ENCODE data around the gene FBLN1. TPM values are rescaled to one million over a fixed set of nuclear protein-coding genes. Genes with fewer than 3 reads are reported as not detected.

The FBLN1 gene
- total RNA-seq, 1 donor from 2014 or later: not detected

DNA sequence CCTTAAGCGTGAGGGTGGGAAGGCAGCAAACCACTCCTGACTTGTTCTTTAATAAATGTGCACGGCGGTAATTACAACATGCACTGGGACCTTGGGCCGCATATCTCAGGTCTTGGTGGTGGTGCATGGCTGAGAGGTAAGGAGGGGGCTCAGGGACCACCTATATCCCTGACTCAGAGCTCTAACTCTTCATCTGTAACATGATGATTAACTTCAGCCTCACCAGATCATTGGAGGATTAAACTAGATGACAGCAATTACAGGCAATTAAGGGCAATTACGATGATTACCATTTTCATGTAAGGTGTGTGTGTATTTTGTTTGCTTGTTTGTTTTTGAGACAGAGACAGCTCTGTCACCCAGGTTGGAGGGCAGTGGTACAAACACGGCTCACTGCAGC, 45.0 kb downstream of the FBLN1 start:
- DNase-seq: no peak
- Mint-ChIP-seq H3K27ac (no peak overlapping the region), H3K36me3 (ENCODE audit: low read depth) (no peaks in the 10 kb centered on the region)

GRCh38 chr22:45548247-45548840, 45.7 kb downstream of the FBLN1 start:
- no peaks in the 10 kb centered on the region for H3K9me3 Mint-ChIP-seq
- no peaks in the 10 kb centered on the region for H3K4me1 Mint-ChIP-seq
- H3K27me3 Mint-ChIP-seq: no peaks in the 10 kb centered on the region
- H3K36me3 Mint-ChIP-seq (ENCODE audit: low read depth): no peaks in the 10 kb centered on the region
- no peak overlapping the region for H3K4me3 Mint-ChIP-seq
- DNase-seq: no peak
- H3K27ac Mint-ChIP-seq: no peak overlapping the region
- intact Hi-C loops (cut with micrococcal nuclease): no loop called here

More for the DNA sequence above, 45.0 kb downstream of the FBLN1 start:
- H3K4me1 Mint-ChIP-seq: no peaks in the 10 kb centered on the region
- intact Hi-C loops (cut with micrococcal nuclease): no loop called here
- no peaks in the 10 kb centered on the region for H3K9me3 Mint-ChIP-seq
- H3K27me3 Mint-ChIP-seq: no peaks in the 10 kb centered on the region
- no peak overlapping the region for H3K4me3 Mint-ChIP-seq

- no peaks in the 10 kb centered on the region for H3K27me3 Mint-ChIP-seq
- intact Hi-C loops (cut with micrococcal nuclease): no loop called here
- H3K27ac Mint-ChIP-seq: no peak overlapping the region
- no peaks in the 10 kb centered on the region for H3K9me3 Mint-ChIP-seq
- DNase-seq: no peak
- H3K4me3 Mint-ChIP-seq: no peak overlapping the region
- H3K4me1 Mint-ChIP-seq: no peaks in the 10 kb centered on the region
- H3K36me3 Mint-ChIP-seq (ENCODE audit: low read depth): no peaks in the 10 kb centered on the region
Observed at GRCh38 chr22:45548991-45549761, 46.5 kb downstream of the FBLN1 start.

DNA sequence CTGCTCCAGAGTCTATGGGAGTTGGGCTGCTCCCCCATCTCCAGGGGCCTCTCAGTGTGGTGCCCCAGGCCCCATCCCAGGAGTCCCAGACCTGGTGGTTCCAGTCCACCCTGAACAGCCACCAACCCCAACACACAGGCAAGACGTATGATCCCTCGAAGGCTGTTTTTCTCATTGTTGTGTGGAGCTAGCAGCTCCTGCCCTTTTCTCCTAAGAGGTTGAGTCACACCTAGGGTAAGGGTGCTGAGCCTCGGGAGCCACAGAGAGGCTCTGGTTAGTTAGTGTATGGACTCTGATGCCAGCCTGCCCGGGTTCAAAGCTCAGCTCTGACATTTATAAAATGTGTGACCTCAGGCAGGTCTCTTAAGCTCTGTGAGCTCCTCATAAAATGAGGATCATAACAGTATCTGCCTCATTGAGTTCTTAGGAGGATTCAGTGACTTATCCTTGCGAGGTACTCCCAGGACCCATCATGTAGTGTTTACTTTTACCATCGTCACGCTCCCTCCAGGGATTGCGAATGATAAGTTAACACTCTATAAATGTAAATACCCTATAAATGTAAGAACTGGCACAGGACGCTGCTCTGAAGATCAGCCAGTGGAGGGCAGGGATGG, 47.2 kb downstream of the FBLN1 start:
- intact Hi-C loops (cut with micrococcal nuclease): loop anchor here (5.0 to 10.0 kb wide), 2 partner anchors 105 to 278 kb away; no protein-coding TSS in a partner anchor
- DNase-seq: no peak
- Mint-ChIP-seq H3K4me3 (no peak overlapping the region), H3K27ac (no peak overlapping the region), H3K4me1 (no peaks in the 10 kb centered on the region), H3K9me3 (no peaks in the 10 kb centered on the region), H3K27me3 (no peaks in the 10 kb centered on the region), H3K36me3 (ENCODE audit: low read depth) (no peaks in the 10 kb centered on the region)

DNA sequence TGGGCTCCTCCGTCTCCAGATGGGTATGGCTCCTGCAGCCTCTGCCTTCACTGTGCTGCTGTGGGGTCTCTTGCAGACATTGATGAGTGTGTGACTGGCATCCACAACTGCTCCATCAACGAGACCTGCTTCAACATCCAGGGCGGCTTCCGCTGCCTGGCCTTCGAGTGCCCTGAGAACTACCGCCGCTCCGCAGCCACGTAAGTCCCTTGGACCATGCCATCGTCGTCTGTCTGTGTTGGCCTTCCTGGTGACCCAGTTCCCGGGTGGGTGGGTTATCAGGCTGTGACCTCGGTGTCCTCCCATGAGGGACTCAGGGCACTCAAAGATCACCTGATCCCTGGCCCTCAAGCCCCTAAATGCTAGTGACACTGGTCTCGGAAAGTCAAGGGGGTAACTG, 47.7 kb downstream of the FBLN1 start:
- Mint-ChIP-seq H3K4me1 (no peaks in the 10 kb centered on the region), H3K27me3 (no peaks in the 10 kb centered on the region), H3K4me3 (no peak overlapping the region), H3K27ac (no peak overlapping the region), H3K9me3 (no peaks in the 10 kb centered on the region), H3K36me3 (ENCODE audit: low read depth) (no peaks in the 10 kb centered on the region)
- intact Hi-C loops (cut with micrococcal nuclease): loop anchor here (5.0 to 10.0 kb wide), 2 partner anchors 106 to 278 kb away; no protein-coding TSS in a partner anchor
- DNase-seq: no peak

DNA sequence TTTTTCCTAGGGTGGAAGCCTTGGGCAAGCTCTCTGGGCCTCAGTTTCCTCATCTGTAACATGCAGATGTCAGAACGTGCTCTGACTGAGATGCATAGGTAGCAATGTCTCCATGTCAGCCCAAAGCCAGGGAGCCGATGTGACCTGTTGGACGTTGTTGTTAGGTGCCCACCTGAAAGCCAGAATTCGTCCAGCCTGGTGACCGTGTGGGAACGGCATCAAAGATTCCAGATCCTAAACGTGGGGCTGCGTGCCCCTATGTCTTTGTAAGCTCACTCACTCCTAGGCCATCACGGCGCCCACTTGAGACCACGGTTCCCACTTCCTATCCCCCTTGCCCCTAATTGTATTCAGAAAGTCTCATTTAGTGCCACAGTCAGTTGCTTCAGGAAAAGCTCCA, 48.2 kb downstream of the FBLN1 start:
- H3K4me3 Mint-ChIP-seq: no peak overlapping the region
- no peaks in the 10 kb centered on the region for H3K27me3 Mint-ChIP-seq
- no peak overlapping the region for H3K27ac Mint-ChIP-seq
- no peaks in the 10 kb centered on the region for H3K9me3 Mint-ChIP-seq
- intact Hi-C loops (cut with micrococcal nuclease): loop anchor here (5.0 to 10.0 kb wide), 2 partner anchors 106 to 279 kb away; no protein-coding TSS in a partner anchor
- H3K36me3 Mint-ChIP-seq (ENCODE audit: low read depth): no peaks in the 10 kb centered on the region
- no peak for DNase-seq
- H3K4me1 Mint-ChIP-seq: no peaks in the 10 kb centered on the region

DNA sequence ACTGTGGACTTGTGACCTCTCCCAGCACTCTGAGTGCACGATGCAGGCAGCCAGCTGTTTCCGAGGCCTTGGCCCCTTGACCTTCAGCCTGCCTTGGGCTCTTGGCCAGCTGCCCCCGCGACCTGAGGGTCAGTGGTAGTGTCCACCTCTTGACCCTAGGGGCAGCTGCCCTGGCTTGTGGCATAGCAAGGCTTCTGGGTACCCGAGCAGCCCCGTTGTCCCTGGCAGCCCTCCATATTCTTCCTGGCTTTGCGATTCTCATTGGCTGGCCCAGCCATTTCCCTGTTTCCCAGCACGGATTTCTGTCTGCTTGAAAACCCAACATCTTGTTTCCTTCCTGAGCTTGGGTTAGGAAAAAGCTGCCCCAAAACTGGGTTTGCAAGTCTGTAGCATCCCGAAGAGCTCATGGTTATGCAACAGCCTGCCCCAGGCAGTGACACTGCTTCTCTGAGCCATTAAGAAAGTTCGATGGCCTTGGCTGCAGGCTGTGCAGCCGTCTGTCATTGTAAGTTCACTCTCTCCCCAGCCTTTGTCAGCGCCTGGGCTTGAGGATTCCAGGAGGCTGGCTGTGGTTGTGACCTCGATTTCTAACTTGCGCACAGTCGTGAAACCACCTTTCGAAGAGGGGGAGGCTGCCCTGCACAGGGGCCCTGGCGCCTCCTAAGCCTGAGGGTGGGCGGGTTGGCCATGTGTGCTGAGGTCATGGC, 48.8 kb downstream of the FBLN1 start:
- Mint-ChIP-seq H3K4me1 (no peaks in the 10 kb centered on the region), H3K4me3 (no peak overlapping the region), H3K27ac (no peak overlapping the region), H3K9me3 (no peaks in the 10 kb centered on the region), H3K36me3 (ENCODE audit: low read depth) (no peaks in the 10 kb centered on the region), H3K27me3 (peaks cover 2% of the 10 kb centered on the region)
- intact Hi-C loops (cut with micrococcal nuclease): loop anchor here (5.0 to 10.0 kb wide), 2 partner anchors 107 to 279 kb away; no protein-coding TSS in a partner anchor
- DNase-seq: no peak

DNA sequence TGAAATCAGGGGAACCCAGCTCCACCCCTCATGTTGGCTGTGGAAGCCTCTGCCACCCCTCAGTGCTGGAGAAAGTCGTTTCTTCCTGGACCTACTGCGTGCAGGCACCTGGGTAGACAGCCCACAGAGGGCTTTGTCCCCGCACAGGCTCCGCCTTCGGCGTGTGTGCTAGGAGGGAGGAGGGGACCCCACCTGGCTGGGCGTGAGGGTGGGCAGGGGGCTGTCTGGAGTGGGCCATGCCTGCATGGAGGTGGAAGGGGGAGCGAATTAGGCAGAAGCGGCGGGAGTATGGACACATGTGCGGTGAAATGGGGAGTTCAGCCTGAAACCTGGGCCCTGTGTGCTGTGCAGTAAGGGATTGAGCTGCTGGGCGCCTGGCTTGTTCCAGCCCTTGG, 49.3 kb downstream of the FBLN1 start:
- intact Hi-C loops (cut with micrococcal nuclease): loop anchor here (5.0 to 10.0 kb wide), 2 partner anchors 107 to 280 kb away; no protein-coding TSS in a partner anchor
- peaks cover 2% of the 10 kb centered on the region for H3K27me3 Mint-ChIP-seq
- no peaks in the 10 kb centered on the region for H3K36me3 Mint-ChIP-seq (ENCODE audit: low read depth)
- no peak overlapping the region for H3K27ac Mint-ChIP-seq
- no peak for DNase-seq
- no peaks in the 10 kb centered on the region for H3K9me3 Mint-ChIP-seq
- no peak overlapping the region for H3K4me3 Mint-ChIP-seq
- no peaks in the 10 kb centered on the region for H3K4me1 Mint-ChIP-seq

- intact Hi-C loops (cut with micrococcal nuclease): loop anchor here (5.0 to 10.0 kb wide), 2 partner anchors 108 to 280 kb away; no protein-coding TSS in a partner anchor
- Mint-ChIP-seq H3K27me3 (peaks cover 2% of the 10 kb centered on the region), H3K36me3 (ENCODE audit: low read depth) (no peaks in the 10 kb centered on the region), H3K4me1 (no peaks in the 10 kb centered on the region), H3K4me3 (no peak overlapping the region), H3K9me3 (no peaks in the 10 kb centered on the region), H3K27ac (no peak overlapping the region)
- DNase-seq: no peak
Observed at GRCh38 chr22:45552580-45553350, 50.1 kb downstream of the FBLN1 start.

DNA sequence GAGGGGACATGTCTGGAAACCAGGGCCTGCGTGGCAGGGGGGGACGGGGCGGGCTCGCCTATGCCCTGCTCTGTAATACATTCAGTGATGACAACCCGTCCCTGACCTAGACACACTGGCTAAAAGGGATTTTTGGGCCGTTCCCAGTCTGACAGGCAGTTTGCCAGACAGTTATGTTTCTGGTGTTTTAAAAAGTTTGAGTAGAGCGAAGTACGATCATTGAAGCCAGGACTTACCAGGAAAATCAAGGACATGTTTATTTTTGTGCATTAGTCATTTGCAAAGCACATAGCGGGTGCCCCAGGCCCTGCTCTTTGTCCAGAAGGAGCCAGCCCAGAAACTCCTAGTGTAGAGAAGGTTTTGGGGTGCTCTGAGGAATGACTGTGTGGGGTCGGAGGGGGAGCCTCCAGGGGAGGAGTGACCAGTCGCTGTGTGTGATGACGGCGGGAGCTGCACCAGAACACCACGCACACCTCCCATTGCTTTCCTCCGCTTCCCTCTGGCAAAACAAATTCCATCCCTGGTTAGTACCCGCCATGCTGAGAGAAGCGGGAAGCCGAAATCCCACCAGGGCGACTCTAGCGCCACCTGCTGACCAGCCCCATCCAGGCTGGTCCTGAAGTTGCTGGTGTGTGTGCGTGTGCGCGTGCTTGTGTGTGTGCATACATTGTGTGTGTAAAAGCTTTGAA, 50.8 kb downstream of the FBLN1 start:
- no peaks in the 10 kb centered on the region for H3K36me3 Mint-ChIP-seq (ENCODE audit: low read depth)
- H3K9me3 Mint-ChIP-seq: no peaks in the 10 kb centered on the region
- no peak overlapping the region for H3K27ac Mint-ChIP-seq
- intact Hi-C loops (cut with micrococcal nuclease): loop anchor here (5.0 to 10.0 kb wide), 2 partner anchors 109 to 281 kb away; no protein-coding TSS in a partner anchor
- H3K27me3 Mint-ChIP-seq: peaks cover 2% of the 10 kb centered on the region
- no peaks in the 10 kb centered on the region for H3K4me1 Mint-ChIP-seq
- no peak overlapping the region for H3K4me3 Mint-ChIP-seq
- DNase-seq: peak; percentile 83

- H3K9me3 Mint-ChIP-seq: no peaks in the 10 kb centered on the region
- intact Hi-C loops (cut with micrococcal nuclease): loop anchor here (5.0 to 10.0 kb wide), 2 partner anchors 109 to 282 kb away; no protein-coding TSS in a partner anchor
- no peaks in the 10 kb centered on the region for H3K4me1 Mint-ChIP-seq
- no peak overlapping the region for H3K4me3 Mint-ChIP-seq
- no peaks in the 10 kb centered on the region for H3K36me3 Mint-ChIP-seq (ENCODE audit: low read depth)
- DNase-seq: no peak
- peaks cover 2% of the 10 kb centered on the region for H3K27me3 Mint-ChIP-seq
- H3K27ac Mint-ChIP-seq: no peak overlapping the region
Observed at GRCh38 chr22:45554040-45554406, 51.3 kb downstream of the FBLN1 start.

- H3K27me3 Mint-ChIP-seq: peaks cover 2% of the 10 kb centered on the region
- no peaks in the 10 kb centered on the region for H3K9me3 Mint-ChIP-seq
- H3K4me1 Mint-ChIP-seq: no peaks in the 10 kb centered on the region
- H3K36me3 Mint-ChIP-seq (ENCODE audit: low read depth): no peaks in the 10 kb centered on the region
- intact Hi-C loops (cut with micrococcal nuclease): loop anchor here (5.0 to 10.0 kb wide), 2 partner anchors 110 to 283 kb away; no protein-coding TSS in a partner anchor
- H3K27ac Mint-ChIP-seq: no peak overlapping the region
- no peak overlapping the region for H3K4me3 Mint-ChIP-seq
- DNase-seq: no peak
Observed at GRCh38 chr22:45554861-45555260, 52.2 kb downstream of the FBLN1 start.
